ENCODE data around the gene GPR6. TPM values are rescaled to one million over a fixed set of nuclear protein-coding genes. Genes with fewer than 3 reads are reported as not detected.

Gene GPR6
- total and polyA plus RNA-seq, 2 donors (not counting 3 experiments of a cell fraction or from before 2014, with no cell fraction given) = not detected

- ChIA-PET POLR2A (no interaction called here), CTCF (no interaction called here)
- Histone ChIP-seq H3K9me3 (replicated peaks; ENCODE audit: control insufficient read depth, insufficient read depth, low read length) (no peaks in the 10 kb centered on the region), H3K9me1 (replicated peaks; ENCODE audit: control insufficient read depth, extremely low read depth, insufficient read depth, low read length) (no peaks in the 10 kb centered on the region), H3K4me3 (replicated peaks in 1 of 3; ENCODE audit: insufficient read depth in 1 of 3, low read depth in 1 of 3, low read length in 3 of 3) (no peak overlapping the region), H3K36me3 (ENCODE audit: control insufficient read depth in 2 of 2, extremely low read depth in 1 of 2, insufficient read depth in 2 of 2, low read length in 2 of 2) (no peaks in the 10 kb centered on the region), H3K9ac (replicated peaks; ENCODE audit: extremely low read depth, insufficient read depth, low read length) (no peak overlapping the region), H3K27me3 (ENCODE audit: control insufficient read depth in 2 of 2, insufficient read depth in 2 of 2, low read length in 2 of 2) (no peaks in the 10 kb centered on the region), H3K4me1 (ENCODE audit: control insufficient read depth, extremely low read depth, insufficient read depth, low read length) (no peaks in the 10 kb centered on the region), H4K20me1 (replicated peaks; ENCODE audit: control insufficient read depth, extremely low read depth, insufficient read depth, low read length) (no peaks in the 10 kb centered on the region), H3K79me2 (ENCODE audit: control insufficient read depth, insufficient read depth, low read length) (no peaks in the 10 kb centered on the region), H2AFZ (ENCODE audit: low read depth, low read length) (no peak overlapping the region), H3K27ac (ENCODE audit: insufficient read depth, low read depth, low read length) (no peak overlapping the region), H3K4me2 (ENCODE audit: insufficient read depth, low read length) (no peak overlapping the region)
- DNase-seq (ENCODE audit: low read depth, low spot score) (no peak), FAIRE-seq (no peak)
- TF ChIP-seq FOS (IDR thresholded peaks at IDR 0.05; ENCODE audit: borderline replicate concordance, insufficient read depth, low read length) = no peak
- no peak for TF ChIP-seq MYC (IDR thresholded peaks at IDR 0.05; ENCODE audit: low read depth, low read length)
- TF ChIP-seq GATA2 (IDR thresholded peaks at IDR 0.05; ENCODE audit: insufficient read depth, insufficient read length, low read depth, low read length) = no peak
- no peak for TF ChIP-seq EZH2 (IDR thresholded peaks at IDR 0.05; ENCODE audit: borderline replicate concordance, low read depth, low read length, severe bottlenecking)
- TF ChIP-seq POLR2AphosphoS5 (IDR thresholded peaks at IDR 0.05; ENCODE audit: insufficient read depth, low read depth, low read length) = no peak
- TF ChIP-seq JUN (IDR thresholded peaks at IDR 0.05; ENCODE audit: borderline replicate concordance, insufficient read depth, insufficient read length, low read depth) = no peak
- TF ChIP-seq CTCF (IDR thresholded peaks at IDR 0.05; ENCODE audit: extremely low read depth in 1 of 2, insufficient read depth in 1 of 2, low read depth in 1 of 2, low read length in 2 of 2) = no peak
- no peak for TF ChIP-seq POLR2A (IDR thresholded peaks at IDR 0.05; ENCODE audit: low read depth, low read length)
- TF ChIP-seq MAX (IDR thresholded peaks at IDR 0.05; ENCODE audit: insufficient read depth, insufficient read length) = no peak
- dilution Hi-C loops (cut with MboI; ENCODE audit: extremely low pct_ligation_motif_present, low sequenced_read_pairs) (no loop called here), intact Hi-C loops (cut with micrococcal nuclease) (no loop called here)
- BruUV-seq (replicated peaks) = no TSS peak
Measured at GRCh38 chr6:109963598-109964170, 14.4 kb upstream of the GPR6 start.
